Pancreas (tissue), 10 donors: ENCODE results near the gene MARVELD1. TPM values are rescaled to one million over a fixed set of nuclear protein-coding genes. Genes with fewer than 3 reads are reported as not detected.

Experiments
- ATAC-seq, 4 donors: fragments of 200-7000 bp; cut with Tn5 transposase; one replicate each; pipeline versions ENCODE4 v1.8.0 to v1.9.1; 2020; ENCODE audit warnings: mild to moderate bottlenecking in 4 of 4, moderate library complexity in 4 of 4
- DNase-seq, 6 donors: peaks; one replicate each; pipeline ENCODE4 v3.0.0-alpha.2; 2020
- FAIRE-seq: peaks from 2 replicates; lab custom pipeline; 2012; peaks lifted over from hg19 to GRCh38; lab: Jason Lieb, UNC
- H3K27ac ChIP-seq, 4 donors: fragments of 200-600 bp; sonication (generic); 1 replicate in 3 of 4; 2 replicates in 1 of 4; pipeline versions ENCODE4 v1.5.0 to v1.8.0; 2020
- H3K27me3 ChIP-seq, 4 donors: fragments of 200-600 bp; one replicate each; pipeline ENCODE4 v1.8.0; 2021
- H3K36me3 ChIP-seq, 3 donors: fragments of 200-600 bp; sonication (generic) in 1 of 3; one replicate each; pipeline versions ENCODE4 v1.5.0 to v1.8.0; 2020 to 2021
- H3K4me1 ChIP-seq, 3 donors: fragments of 200-600 bp; one replicate each; pipeline ENCODE4 v1.8.0; 2021
- H3K4me3 ChIP-seq, 4 donors: fragments of 200-600 bp; sonication (generic) in 2 of 4; one replicate each; pipeline versions ENCODE4 v1.5.0 to v1.8.0; 2020 to 2021
- H3K9me3 ChIP-seq, 4 donors: fragments of 200-600 bp; one replicate each; pipeline ENCODE4 v1.8.0; 2021
- CTCF ChIP-seq, 4 donors: fragments of 200-600 bp; sonication (generic) in 3 of 4; IDR thresholded peaks; one replicate each; pipeline versions ENCODE4 v1.5.0 to v1.8.0; 2021; ENCODE audit warnings: antibody characterized with exemption in 4 of 4
- WGBS, 2 donors: extraction: QIAGEN DNeasy Blood & Tissue Kit; methylation state at CpG; one replicate each; pipeline ENCODE4 v1.1.7; 2013; 5-methylcytosine and 5-hydroxymethylcytosine counted together
- intact Hi-C, 3 donors: fragments of 100-400 bp; cut with DNase I; formaldehyde crosslinking; loops; one replicate each; pipeline versions ENCODE4 v1.11.1 to v1.14.2; 2022
- polyA plus RNA-seq, 2 donors: library from polyadenylated mRNA; stranded (reverse); fragments of 200-250 nt; gene quantifications; one replicate each; pipeline ENCODE4 v1.2.3, GENCODE V29; 2013
- total RNA-seq, 6 donors: library from RNA; stranded (reverse); fragmentation: NEBNext Ultra II Directional in 4 of 6; extraction: Animal tissue kit (Norgen Biotek cat#: 25700) in 4 of 6; gene quantifications; one replicate each; pipeline versions ENCODE4 v1.2.1 to v1.2.4, GENCODE V29; 2021 to 2023
- donor health status: healthy with polysubstance abuse.
- donor health status: DM: no; HTN: no; CAD: no; lungs with moderate emphysema.
- donor health status: DM: no; HTN: no; CAD: no.
- donor health status: control.
- donor health status: control.
- donor health status: Bipolar disorder and iron deficiency.
- donor health status: DM: yes; HTN: yes; CAD: no.
- donor health status: DM: no; HTN: no; CAD: no.
- donor health status: DM: no; HTN: no; CAD: no.
- donor health status: DM: yes; HTN: yes; CAD: no.

MARVELD1 gene
- total and polyA plus RNA-seq, 8 donors, result 1.8 to 11.8 (median 4.2) TPM

- no peaks in the 10 kb centered on the region for H3K9me3 ChIP-seq
- H3K4me1 ChIP-seq, result no peaks in the 10 kb centered on the region
- DNase-seq (peak in 1 of 6 donors; percentile 18), FAIRE-seq (peak; percentile 71), ATAC-seq (no peak)
- no peak overlapping the region for H3K27ac ChIP-seq
- no peak overlapping the region for H3K4me3 ChIP-seq
- 80 to 81% methylated on average over 12 of the region's 12 CpGs for WGBS, 2 donors
- no peak for TF ChIP-seq CTCF (IDR thresholded peaks at IDR 0.05)
- intact Hi-C loops, result loop anchor here in 1 of 3 donors (10.0 kb wide), 1 partner anchor 147 kb away; the partner anchor contains the start of gene ANKRD2
- H3K27me3 ChIP-seq, result no peaks in the 10 kb centered on the region
- no peaks in the 10 kb centered on the region for H3K36me3 ChIP-seq
These were observed 8.6 kb downstream of the MARVELD1 start for GRCh38 chr10:97721871-97722780.

GRCh38 chr10:97723001-97723400 lies 9.5 kb downstream of the MARVELD1 start:
- ATAC-seq, result no peak
- DNase-seq, result no peak
- Histone ChIP-seq H3K27me3 (no peaks in the 10 kb centered on the region), H3K4me1 (no peaks in the 10 kb centered on the region), H3K27ac (no peak overlapping the region), H3K4me3 (no peak overlapping the region), H3K36me3 (no peaks in the 10 kb centered on the region), H3K9me3 (no peaks in the 10 kb centered on the region)
- TF ChIP-seq CTCF (IDR thresholded peaks at IDR 0.05), result no peak
- FAIRE-seq, result no peak
- intact Hi-C loops, result loop anchor here in 1 of 3 donors (10.0 kb wide), 1 partner anchor 148 kb away; the partner anchor contains the start of gene ANKRD2
- WGBS, 2 donors, result 66 to 82% methylated on average over 3 of the region's 3 CpGs

GRCh38 chr10:97724341-97724941 lies 10.9 kb downstream of the MARVELD1 start:
- H3K4me3 ChIP-seq, result no peak overlapping the region
- 53 to 58% methylated on average over 5 of the region's 5 CpGs for WGBS, 2 donors
- H3K27me3 ChIP-seq, result no peaks in the 10 kb centered on the region
- H3K27ac ChIP-seq, result no peak overlapping the region
- no peak for TF ChIP-seq CTCF (IDR thresholded peaks at IDR 0.05)
- DNase-seq (no peak), FAIRE-seq (no peak), ATAC-seq (no peak)
- H3K4me1 ChIP-seq, result no peaks in the 10 kb centered on the region
- H3K9me3 ChIP-seq, result no peaks in the 10 kb centered on the region
- intact Hi-C loops, result loop anchor here in 1 of 3 donors (10.0 kb wide), 1 partner anchor 150 kb away; the partner anchor contains the start of gene ANKRD2
- no peaks in the 10 kb centered on the region for H3K36me3 ChIP-seq

GRCh38 chr10:97726636-97727178 lies 13.2 kb downstream of the MARVELD1 start:
- Histone ChIP-seq H3K27ac (peak overlapping the region in 2 of 4 donors; percentile 48 to 52), H3K4me1 (no peaks in the 10 kb centered on the region), H3K27me3 (no peaks in the 10 kb centered on the region), H3K9me3 (no peaks in the 10 kb centered on the region), H3K4me3 (no peak overlapping the region), H3K36me3 (no peaks in the 10 kb centered on the region)
- TF ChIP-seq CTCF (IDR thresholded peaks at IDR 0.05), result no peak
- FAIRE-seq (peak; percentile 78), DNase-seq (no peak), ATAC-seq (peak in 3 of 4 donors; percentile 54 to 69 (median 64))
- WGBS, 2 donors, result 32% methylated on average over 8 of the region's 8 CpGs
- intact Hi-C loops, result loop anchor here in 1 of 3 donors (10.0 kb wide), 1 partner anchor 152 kb away; the partner anchor contains the start of gene ANKRD2
